Stimulated activated CD4-positive, alpha-beta T cell treated with anti-CD3 and anti-CD28 coated beads, Interleukin-1b, Interleukin-23, amount 100 ng/mL, for 24 hours (primary cell): ENCODE results near the gene P2RY4.
"Not testable (repeated sequence)": the region's sequence is repeated elsewhere in the genome, so short reads cannot be mapped to it uniquely, and the experiment has no call there.

ENCODE experiments used
- DNase-seq, 4 experiments: peaks; one replicate each; pipeline ENCODE4 v3.0.0-alpha.2; 2020; ENCODE audit warnings: low read depth in 4 of 4, low spot score in 1 of 4

The P2RY4 gene

DNA sequence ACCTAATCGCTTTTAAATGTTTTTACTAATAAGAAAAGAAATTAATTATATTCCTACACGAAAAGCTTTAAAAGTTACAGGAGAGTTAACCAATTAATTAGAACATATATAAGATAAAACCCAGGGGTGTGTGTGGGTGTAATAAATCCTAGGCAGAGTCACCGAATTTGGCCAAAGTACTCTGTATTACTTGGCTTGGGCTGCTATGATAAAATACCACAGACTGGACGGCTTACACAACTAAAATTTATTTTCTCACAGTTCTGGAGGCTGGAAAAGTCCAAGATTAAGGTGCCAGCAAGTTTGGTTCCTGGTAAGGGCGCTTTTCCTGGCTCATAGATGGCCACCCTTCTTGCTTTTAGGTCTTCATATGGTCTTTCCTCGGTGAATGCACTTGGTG, 15.1 kb downstream of the P2RY4 start:
- no peak for DNase-seq

- DNase-seq = not testable (repeated sequence)
Measured at GRCh38 chrX:70243601-70244000, 16.4 kb downstream of the P2RY4 start.

GRCh38 chrX:70241501-70241900, 18.5 kb downstream of the P2RY4 start:
- DNase-seq = no peak

- no peak for DNase-seq
Measured at GRCh38 chrX:70240751-70241150, 19.3 kb downstream of the P2RY4 start.

DNA sequence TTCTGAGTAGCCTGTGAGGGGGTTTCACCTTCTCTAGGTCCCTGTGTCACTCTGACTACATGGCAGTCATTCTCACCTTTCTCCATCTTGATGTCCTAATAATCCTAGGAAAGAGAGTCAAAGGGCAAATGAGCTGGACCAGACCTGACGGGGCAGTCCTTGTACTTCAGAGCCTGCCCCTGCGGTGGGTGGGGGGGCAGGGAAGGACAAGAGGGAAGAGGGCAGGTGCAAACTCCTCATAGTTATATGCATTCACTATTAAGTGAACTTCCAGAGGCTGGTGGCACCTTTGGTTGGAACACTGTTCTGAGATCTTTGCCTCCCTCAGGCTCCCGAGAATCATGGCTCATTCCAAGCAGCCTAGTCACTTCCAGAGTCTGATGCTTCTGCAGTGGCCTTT, 25.6 kb downstream of the P2RY4 start, which contains the start of gene AWAT1:
Gene AWAT1 (plus strand): TSS at position 301 of the 400 bp plus-strand sequence. CDS start 41 bp downstream, at position 342.
- no peak for DNase-seq

- no peak for DNase-seq
Measured at GRCh38 chrX:70231666-70232065, 28.3 kb downstream of the P2RY4 start.

DNA sequence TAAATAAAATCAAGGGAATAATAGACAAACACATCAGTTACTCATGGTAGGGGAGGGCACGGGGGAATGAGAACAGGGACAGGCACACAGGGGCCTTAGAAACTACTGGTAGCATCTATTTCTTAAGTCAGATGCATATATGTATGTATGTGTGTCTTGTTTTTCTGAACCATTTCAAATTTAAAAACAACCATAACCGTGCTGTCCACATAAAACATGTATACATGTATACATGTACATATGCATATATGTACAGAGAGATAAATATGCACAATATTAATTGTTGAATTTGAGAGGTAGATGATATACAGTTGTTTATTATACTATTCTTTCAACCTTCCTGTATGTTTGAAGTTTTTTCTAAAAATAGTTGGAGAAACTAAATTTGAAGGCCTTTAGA, 33.3 kb downstream of the P2RY4 start:
- DNase-seq = no peak

DNA sequence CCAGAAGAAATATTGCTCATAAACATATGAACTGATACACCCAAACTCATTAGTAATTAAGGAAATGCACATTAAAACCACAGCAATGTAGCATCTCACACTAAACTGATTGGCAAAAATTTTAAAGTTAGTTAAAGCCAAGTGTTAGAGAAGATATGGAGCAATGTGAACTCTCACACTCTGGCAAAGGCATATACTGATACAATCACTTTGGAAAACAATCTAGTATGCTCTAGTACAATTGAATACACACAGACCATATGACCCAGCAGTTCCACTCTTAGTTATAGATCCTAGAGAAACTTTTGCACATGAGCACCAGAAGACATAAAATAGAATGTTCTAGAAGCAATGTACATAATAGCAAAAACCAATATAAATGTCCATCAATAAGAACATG, 34.0 kb downstream of the P2RY4 start:
- no peak for DNase-seq

DNA sequence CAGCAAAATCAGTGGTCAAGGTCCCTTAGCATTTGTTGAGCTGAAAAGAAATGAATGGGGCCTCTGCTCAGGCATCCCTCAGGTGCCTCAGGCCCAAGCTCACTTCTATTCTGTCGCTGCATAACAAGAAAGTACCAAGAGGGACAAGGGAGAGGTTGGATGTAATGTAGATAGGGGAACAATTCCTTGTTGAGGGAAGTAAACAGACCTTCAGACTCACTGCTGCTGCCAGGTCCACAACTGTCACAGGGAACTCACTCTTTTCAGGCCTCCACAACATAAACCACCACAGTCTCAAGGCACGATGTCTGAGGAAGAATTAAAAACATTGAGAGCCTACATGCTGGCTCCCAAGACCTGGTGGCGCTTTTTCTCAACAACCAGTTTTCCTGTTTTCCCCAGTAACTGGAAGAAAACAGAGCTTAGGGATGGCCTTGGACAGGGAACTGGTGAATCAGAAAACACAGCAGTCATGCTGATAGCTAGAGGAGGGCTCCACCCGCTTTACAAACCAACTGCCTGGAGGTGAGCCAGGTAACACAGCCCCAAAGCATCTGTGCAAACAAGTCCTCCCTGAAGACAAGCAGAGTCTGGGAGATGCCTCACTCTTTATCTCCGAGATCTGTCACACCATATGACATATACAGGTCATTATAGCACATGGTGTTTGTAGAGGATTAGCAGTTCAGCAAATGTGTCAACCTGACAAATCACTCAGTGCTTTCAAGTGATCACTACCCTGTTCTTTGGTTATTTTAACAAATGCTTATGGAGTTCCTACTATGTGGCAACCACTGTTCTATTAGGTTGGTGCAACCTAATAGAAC, 39.9 kb downstream of the P2RY4 start:
- DNase-seq = no peak

- not testable (repeated sequence) for DNase-seq
Measured at GRCh38 chrX:70209570-70209969, 50.4 kb downstream of the P2RY4 start.

- no peak for DNase-seq
Measured at GRCh38 chrX:70208479-70208878, 51.5 kb downstream of the P2RY4 start.
